ENCODE data around the gene C9orf40.

The C9orf40 gene

GRCh38 chr9:74940600-74940999 is 12.1 kb downstream of the C9orf40 start:
- DNase-seq (ENCODE audit: low spot score), result peak; percentile 46

DNA sequence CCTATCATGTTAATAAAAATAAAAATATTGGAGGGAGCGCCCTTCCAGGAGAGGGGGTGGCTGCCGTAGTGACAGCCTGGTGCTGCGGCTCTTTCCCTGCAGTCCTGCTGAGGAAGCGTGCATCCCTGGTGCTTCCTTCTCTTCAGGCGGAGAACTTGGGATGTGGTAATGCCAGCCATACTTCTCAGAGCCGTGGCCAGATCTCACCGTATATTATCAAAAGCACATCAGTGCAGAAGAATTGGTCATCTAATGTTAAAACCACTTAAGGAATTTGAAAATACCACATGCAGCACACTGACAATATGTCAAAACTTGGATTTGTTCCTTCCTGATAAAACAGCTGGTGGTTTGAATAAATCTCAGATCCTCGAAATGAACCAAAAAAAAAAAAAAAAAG is 17.7 kb downstream of the C9orf40 start:
- DNase-seq (ENCODE audit: low spot score), result no peak

- no peak for DNase-seq (ENCODE audit: low spot score)
These were observed 31.0 kb downstream of the C9orf40 start for GRCh38 chr9:74921737-74922136.

GRCh38 chr9:74920944-74921626 is 31.6 kb downstream of the C9orf40 start:
- no peak for DNase-seq (ENCODE audit: low spot score)

GRCh38 chr9:74910036-74910435 is 42.7 kb downstream of the C9orf40 start:
- no peak for DNase-seq (ENCODE audit: low spot score)

DNA sequence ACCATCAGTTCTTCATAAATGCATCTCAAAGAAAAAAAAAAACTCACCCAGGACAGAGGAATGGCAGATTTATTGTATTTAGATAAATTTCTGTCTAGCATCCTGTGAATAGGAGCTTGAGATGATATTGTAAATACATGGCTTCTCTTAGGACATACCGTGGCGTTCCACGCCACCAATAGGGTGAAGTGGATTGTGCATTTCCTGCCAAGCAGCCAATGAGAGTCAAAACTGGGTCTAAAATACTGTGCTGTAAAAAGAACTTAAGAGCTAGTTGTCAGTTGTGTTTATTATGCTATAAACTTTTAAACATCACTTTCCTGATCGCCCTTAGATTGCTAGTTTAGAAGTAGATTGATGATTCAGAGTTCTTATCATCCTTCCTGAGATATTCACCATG is 44.0 kb downstream of the C9orf40 start:
- DNase-seq (ENCODE audit: low spot score), result no peak

DNA sequence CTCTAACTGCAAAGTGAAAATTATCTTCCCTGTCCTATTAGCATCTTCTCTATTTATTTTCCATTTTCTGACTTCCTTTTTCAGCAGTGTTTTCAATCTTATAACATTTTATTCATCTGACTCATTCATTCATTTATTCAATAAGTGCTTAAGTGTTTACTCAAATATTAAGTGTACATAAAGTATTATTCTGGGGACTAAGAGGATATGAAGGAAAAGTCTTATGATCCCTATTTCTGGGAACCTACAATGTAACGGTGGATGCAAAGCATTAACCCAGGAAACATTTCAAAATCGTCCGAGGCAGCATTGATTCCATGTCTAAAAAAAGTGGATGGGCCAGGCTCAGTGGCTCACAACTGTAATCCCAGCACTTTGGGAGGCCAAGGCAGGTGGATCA is 45.6 kb downstream of the C9orf40 start:
- no peak for DNase-seq (ENCODE audit: low spot score)

GRCh38 chr9:74901001-74901400 is 51.7 kb downstream of the C9orf40 start:
- no peak for DNase-seq (ENCODE audit: low spot score)

Measured in kidney tubule cell (primary cell).